Measurements from ENCODE around the gene HDAC4. TPM values are rescaled to one million over a fixed set of nuclear protein-coding genes. Genes with fewer than 3 reads are reported as not detected.

HDAC4 gene
- total and polyA plus RNA-seq, 10 of the 15 experiments (the other 5 are each of a cell fraction or from before 2014, with no cell fraction given): 0.22 to 15.7 (median 4.8) TPM

DNA sequence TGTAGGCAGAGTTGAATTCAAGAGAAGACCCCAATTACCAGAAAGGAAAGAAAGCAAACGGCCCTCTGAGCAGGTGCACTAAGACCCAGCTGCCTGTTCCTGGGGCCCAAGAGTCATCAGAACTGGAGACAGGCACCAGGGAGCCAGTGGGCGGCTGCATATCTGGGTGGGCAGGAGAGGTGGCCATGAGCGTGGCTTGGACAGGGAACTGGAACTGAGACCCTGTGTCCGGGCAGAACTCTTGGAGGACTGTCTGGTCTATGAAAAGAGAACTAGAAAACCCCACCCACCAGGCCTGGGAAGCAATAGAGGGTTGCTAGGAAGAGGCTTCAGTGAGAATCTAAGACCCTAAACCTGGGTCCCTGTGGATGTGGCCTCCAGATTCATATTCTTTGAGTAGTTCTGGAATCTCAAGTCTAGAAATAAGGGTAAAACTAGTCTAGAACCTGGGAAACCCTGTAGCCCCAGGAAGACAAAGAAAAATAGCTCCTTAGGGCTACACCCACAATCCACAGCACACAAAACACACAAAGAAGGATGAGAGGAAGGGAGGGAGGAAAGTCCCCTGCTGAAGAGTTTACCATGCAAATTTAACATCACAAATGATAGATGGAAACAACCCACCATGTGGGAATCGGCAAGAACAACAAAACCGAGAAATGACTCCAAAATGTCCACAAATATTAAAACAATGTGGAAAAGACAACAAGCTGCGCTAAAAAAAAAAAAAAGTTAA lies 147.0 kb downstream of the HDAC4 start:
- Histone ChIP-seq H3K4me2 (ENCODE audit: control insufficient read depth, insufficient read depth) (peak overlapping the region; percentile 63; the same call in 1 of the 2 replicates), H3K9me3 (replicated peaks; ENCODE audit: control insufficient read depth, insufficient read depth, low read length) (peaks cover 4% of the 10 kb centered on the region; the same call in 2 of the 3 replicates), H3K9ac (ENCODE audit: control insufficient read depth, insufficient read depth, low read length) (no peak overlapping the region), H4K20me1 (ENCODE audit: control insufficient read depth, insufficient read depth) (no peaks in the 10 kb centered on the region; the same call in none of the 2 replicates), H3K4me1 (ENCODE audit: control insufficient read depth, insufficient read depth, low read length) (peaks cover 19% of the 10 kb centered on the region), H2AFZ (ENCODE audit: control insufficient read depth, low read depth, low read length) (no peak overlapping the region), H3K27me3 (replicated peaks in 1 of 2; ENCODE audit: control insufficient read depth in 2 of 2, insufficient read depth in 2 of 2, low read length in 1 of 2) (peaks cover 0 to 11% of the 10 kb centered on the region in 2 experiments; a peak in 2 of 4 replicates), H3K79me2 (ENCODE audit: control insufficient read depth, insufficient read depth, low read length) (no peaks in the 10 kb centered on the region), H3K27ac (ENCODE audit: control insufficient read depth, insufficient read depth) (no peak overlapping the region), H3K4me3 (peak overlapping the region; percentile 16; the same call in 1 of the 2 replicates), H3K36me3 (ENCODE audit: control insufficient read depth in 2 of 2, insufficient read depth in 2 of 2, low read length in 1 of 2) (no peaks in the 10 kb centered on the region)
- no peak for FAIRE-seq
- ATAC-seq: peak; percentile 43
- intact Hi-C loops (cut with micrococcal nuclease; ENCODE audit: unreplicated experiment): loop anchor here (10.0 kb wide), 1 partner anchor 109 kb away; no protein-coding TSS in a partner anchor
- POLR2A ChIA-PET: interaction anchor here (0.8 kb wide), 1 partner anchor 13 kb away, joined by 3 read pairs; no protein-coding TSS in a partner anchor
- BruUV-seq (replicated peaks): no TSS peak
- SMC1A ChIA-PET (ENCODE audit: uncharacterized antibody, unreplicated experiment): interaction anchor here (0.7 to 1.7 kb wide), 8 partner anchors 14 to 60 kb away, joined by 3 to 5 read pairs (median 3); no protein-coding TSS in a partner anchor
- TF ChIP-seq STAT3 (IDR thresholded peaks at IDR 0.05; ENCODE audit: low read depth, low read length): no peak
- TF ChIP-seq IKZF2 (IDR thresholded peaks at IDR 0.05): peak in 1 of 2 experiments; percentile 1; a peak in 2 of 4 replicates
- DNase-seq (ENCODE audit: low read depth, low spot score): no peak
- 62% methylated on average over 7 of the region's 7 CpGs for WGBS (ENCODE audit: insufficient coverage, insufficient replicate concordance, low lambda C conversion rate, missing lambda C conversion rate)
- CTCF ChIA-PET: interaction anchor here (0.8 to 2.2 kb wide), 5 partner anchors 14 to 144 kb away, joined by 3 to 6 read pairs (median 4); no protein-coding TSS in a partner anchor
- in situ Hi-C loops (cut with MboI): no loop called here
- RAD21 ChIA-PET (ENCODE audit: unreplicated experiment): interaction anchor here (0.9 to 2.3 kb wide), 5 partner anchors 13 to 147 kb away, joined by 3 to 7 read pairs (median 5); partner anchors contain the start of gene HDAC4

DNA sequence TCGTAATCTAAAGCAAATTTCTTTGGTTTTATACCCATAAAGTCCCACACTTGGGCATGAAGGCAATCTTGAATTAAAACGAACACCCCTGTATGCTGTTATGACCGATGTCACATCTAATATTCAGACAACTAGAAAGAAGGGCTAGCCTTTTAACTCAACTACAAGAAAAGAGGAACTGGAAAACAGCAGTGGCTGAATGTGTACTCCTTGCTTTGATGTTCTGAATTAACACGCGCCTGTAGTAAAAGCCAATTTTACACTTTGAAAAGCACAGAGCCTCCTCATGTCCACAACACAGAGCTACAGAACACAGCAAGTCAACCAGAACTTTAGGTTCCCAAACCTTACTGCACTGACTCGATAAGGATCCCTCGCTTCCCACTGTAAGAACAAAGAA lies 147.6 kb downstream of the HDAC4 start:
- CTCF ChIA-PET: interaction anchor here (0.8 to 2.2 kb wide), 8 partner anchors 9 to 144 kb away, joined by 3 to 6 read pairs (median 4); no protein-coding TSS in a partner anchor
- H3K9ac ChIP-seq (ENCODE audit: control insufficient read depth, insufficient read depth, low read length): no peak overlapping the region
- peak; percentile 90 for FAIRE-seq
- RAD21 ChIA-PET (ENCODE audit: unreplicated experiment): interaction anchor here (0.9 to 2.3 kb wide), 6 partner anchors 14 to 148 kb away, joined by 3 to 7 read pairs (median 5); partner anchors contain the start of gene HDAC4
- H4K20me1 ChIP-seq (ENCODE audit: control insufficient read depth, insufficient read depth): no peaks in the 10 kb centered on the region; the same call in none of the 2 replicates
- intact Hi-C loops (cut with micrococcal nuclease; ENCODE audit: unreplicated experiment) (loop anchor here (10.0 kb wide), 1 partner anchor 108 kb away; no protein-coding TSS in a partner anchor), in situ Hi-C loops (cut with MboI) (no loop called here)
- H3K4me2 ChIP-seq (ENCODE audit: control insufficient read depth, insufficient read depth): peak overlapping the region; percentile 63
- no peak overlapping the region for H2AFZ ChIP-seq (ENCODE audit: control insufficient read depth, low read depth, low read length)
- ATAC-seq: peak; percentile 95
- no peaks in the 10 kb centered on the region for H3K79me2 ChIP-seq (ENCODE audit: control insufficient read depth, insufficient read depth, low read length)
- no peaks in the 10 kb centered on the region for H3K36me3 ChIP-seq (ENCODE audit: control insufficient read depth in 2 of 2, insufficient read depth in 2 of 2, low read length in 1 of 2)
- BruUV-seq (replicated peaks): no TSS peak
- no peak overlapping the region for H3K27ac ChIP-seq (ENCODE audit: control insufficient read depth, insufficient read depth)
- peak overlapping the region; percentile 16; the same call in 1 of the 2 replicates for H3K4me3 ChIP-seq
- SMC1A ChIA-PET (ENCODE audit: uncharacterized antibody, unreplicated experiment): interaction anchor here (0.7 to 1.7 kb wide), 8 partner anchors 14 to 61 kb away, joined by 3 to 5 read pairs (median 3); no protein-coding TSS in a partner anchor
- H3K9me3 ChIP-seq (replicated peaks; ENCODE audit: control insufficient read depth, insufficient read depth, low read length): peaks cover 4% of the 10 kb centered on the region; the same call in 2 of the 3 replicates
- 0% methylated on average over 7 of the region's 7 CpGs for WGBS (ENCODE audit: insufficient coverage, insufficient replicate concordance, low lambda C conversion rate, missing lambda C conversion rate)
- H3K27me3 ChIP-seq (replicated peaks in 1 of 2; ENCODE audit: control insufficient read depth in 2 of 2, insufficient read depth in 2 of 2, low read length in 1 of 2): peaks cover 0 to 11% of the 10 kb centered on the region in 2 experiments; a peak in 2 of 4 replicates
- POLR2A ChIA-PET: interaction anchor here (0.8 kb wide), 1 partner anchor 13 kb away, joined by 3 read pairs; no protein-coding TSS in a partner anchor
- peaks cover 18% of the 10 kb centered on the region for H3K4me1 ChIP-seq (ENCODE audit: control insufficient read depth, insufficient read depth, low read length)
- no peak for DNase-seq (ENCODE audit: low read depth, low spot score)
- TF ChIP-seq IKZF1 (conservative IDR thresholded peaks at IDR 0.05): peak; percentile 39
- peak; percentile 53; the same call in 1 of the 2 replicates for TF ChIP-seq BACH1 (IDR thresholded peaks at IDR 0.05; ENCODE audit: borderline replicate concordance)
- TF ChIP-seq IRF4 (IDR thresholded peaks at IDR 0.05; ENCODE audit: low read depth, low read length): peak; percentile 93
- TF ChIP-seq NBN (IDR thresholded peaks at IDR 0.05): peak; percentile 69; the same call in 1 of the 2 replicates
- no peak for TF ChIP-seq TCF12 (IDR thresholded peaks at IDR 0.05; ENCODE audit: low read depth, low read length)
- TF ChIP-seq, protein P1, sequence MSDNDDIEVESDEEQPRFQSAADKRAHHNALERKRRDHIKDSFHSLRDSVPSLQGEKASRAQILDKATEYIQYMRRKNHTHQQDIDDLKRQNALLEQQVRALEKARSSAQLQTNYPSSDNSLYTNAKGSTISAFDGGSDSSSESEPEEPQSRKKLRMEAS (IDR thresholded peaks at IDR 0.05; ENCODE audit: low read depth, low read length): peak; percentile 29; the same call in 1 of the 2 replicates
- TF ChIP-seq BCL11A (IDR thresholded peaks at IDR 0.05; ENCODE audit: low read depth, low read length): peak; percentile 56
- TF ChIP-seq SPI1 (IDR thresholded peaks at IDR 0.05; ENCODE audit: borderline replicate concordance, insufficient read depth, low read depth, low read length): peak; percentile 100
- 0 out of 2 replicates have a peak, but pooled peaks have one; percentile 38 for TF ChIP-seq MXI1 (IDR thresholded peaks at IDR 0.05; ENCODE audit: low read depth, low read length)
- TF ChIP-seq NFXL1 (IDR thresholded peaks at IDR 0.05; ENCODE audit: borderline replicate concordance): no peak
- peak; percentile 39; the same call in 1 of the 2 replicates for TF ChIP-seq ESRRA (IDR thresholded peaks at IDR 0.05; ENCODE audit: low read length)
- TF ChIP-seq DPF2 (IDR thresholded peaks at IDR 0.05): peak; percentile 80
- no peak for TF ChIP-seq EGR1 (IDR thresholded peaks at IDR 0.05; ENCODE audit: borderline replicate concordance in 1 of 2, low read depth in 2 of 2, low read length in 2 of 2)
- peak; percentile 26 for TF ChIP-seq KLF5 (IDR thresholded peaks at IDR 0.05; ENCODE audit: partially characterized antibody)

Measured in GM12878 (cell line).